Testis (tissue), 3 donors: ENCODE measurements around the gene ZNF791. TPM values are rescaled to one million over a fixed set of nuclear protein-coding genes. Genes with fewer than 3 reads are reported as not detected.

Experiments used
- DNase-seq: peaks from one replicate; pipeline ENCODE4 v3.0.0-alpha.2; 2019
- H3K27ac ChIP-seq, 2 donors: fragments of 200-600 bp; sonication (generic); one replicate each; pipeline ENCODE4 v1.5.1; 2019
- H3K27me3 ChIP-seq: fragments of 200-600 bp; sonication (generic); one replicate; pipeline ENCODE4 v1.5.1; 2019
- H3K36me3 ChIP-seq: fragments of 200-600 bp; sonication (generic); one replicate; pipeline ENCODE4 v1.5.1; 2017; ENCODE audit warnings: low read depth; ENCODE audit errors: missing control alignments
- H3K4me1 ChIP-seq: fragments of 200-600 bp; sonication (generic); one replicate; pipeline ENCODE4 v1.5.1; 2019
- H3K4me3 ChIP-seq, 2 donors: fragments of 200-600 bp; sonication (generic); one replicate each; pipeline ENCODE4 v1.5.1; 2017 to 2019
- H3K9me3 ChIP-seq: fragments of 200-600 bp; sonication (generic); one replicate; pipeline ENCODE4 v1.5.1; 2017
- CTCF ChIP-seq, 3 experiments: fragments of 450-650 bp in 2 of 3; fragments of 200-600 bp in 1 of 3; sonication (generic) in 1 of 3; IDR thresholded peaks; one replicate each; pipeline ENCODE4 v1.5.1; 2016 to 2019; ENCODE audit warnings: antibody characterized with exemption in 3 of 3, mild to moderate bottlenecking in 2 of 3, moderate library complexity in 1 of 3
- POLR2A ChIP-seq: fragments of 450-650 bp; IDR thresholded peaks from one replicate; pipeline ENCODE4 v1.6.1; 2017; ENCODE audit warnings: antibody characterized with exemption, mild to moderate bottlenecking, moderate library complexity
- WGBS, 2 donors: methylation state at CpG; one replicate each; pipeline ENCODE4 v1.1.5; 2018; 5-methylcytosine and 5-hydroxymethylcytosine counted together
- intact Hi-C: fragments of 100-400 bp; cut with DNase I; formaldehyde crosslinking; loops from one replicate; pipeline ENCODE4 v1.15.1; 2023; ENCODE audit warnings: low total_unique reads
- polyA plus RNA-seq: library from polyadenylated mRNA; stranded (reverse); fragments of 350-450 nt; fragmentation: Illumina TruSeq; extraction: RNeasy Lipid Tissue Mini Kit (QIAGEN cat#74804); gene quantifications from one replicate; pipeline ENCODE4 v1.2.3, GENCODE V29; 2014; ENCODE audit warnings: low read depth, low replicate concordance; ENCODE audit not compliant: insufficient read depth
- total RNA-seq, 2 donors: library from RNA; depleted of rRNA; stranded (reverse); fragments of >200 nt; gene quantifications; one replicate each; pipeline ENCODE4 v1.2.3, GENCODE V29; 2016

ZNF791 gene
- total and polyA plus RNA-seq, 3 donors from 2014 or later = 9.3 to 17.2 (median 16.1) TPM

- TF ChIP-seq POLR2A = no peak
- TF ChIP-seq CTCF (IDR thresholded peaks at IDR 0.05) = peak in 1 of 3 experiments; percentile 8
Observed at GRCh38 chr19:12648088-12648487, 37.4 kb downstream of the ZNF791 start.

GRCh38 chr19:12649941-12650340 is 39.2 kb downstream of the ZNF791 start:
- no peaks in the 10 kb centered on the region for H3K36me3 ChIP-seq
- no peaks in the 10 kb centered on the region for H3K9me3 ChIP-seq
- 88 to 93% methylated on average over 9 to 10 of the region's 10 CpGs for WGBS, 2 donors
- TF ChIP-seq CTCF (IDR thresholded peaks at IDR 0.05) (no peak), POLR2A (no peak)
- intact Hi-C loops = no loop called here
- no peak overlapping the region for H3K4me3 ChIP-seq
- peaks cover 2% of the 10 kb centered on the region for H3K4me1 ChIP-seq
- no peaks in the 10 kb centered on the region for H3K27me3 ChIP-seq
- DNase-seq = no peak
- H3K27ac ChIP-seq = no peak overlapping the region

More at GRCh38 chr19:12648088-12648487, 37.4 kb downstream of the ZNF791 start:
- Histone ChIP-seq H3K4me3 (peak overlapping the region; percentile 21 to 26), H3K36me3 (no peaks in the 10 kb centered on the region), H3K27me3 (no peaks in the 10 kb centered on the region), H3K4me1 (peaks cover 2% of the 10 kb centered on the region), H3K27ac (no peak overlapping the region), H3K9me3 (no peaks in the 10 kb centered on the region)
- DNase-seq = no peak
- intact Hi-C loops = no loop called here
- WGBS, 2 donors = 7 to 28% methylated on average over 15 to 26 of the region's 29 CpGs

GRCh38 chr19:12652219-12652618 is 41.5 kb downstream of the ZNF791 start:
- no peak for DNase-seq
- Histone ChIP-seq H3K4me1 (peaks cover 2% of the 10 kb centered on the region), H3K9me3 (no peaks in the 10 kb centered on the region), H3K36me3 (no peaks in the 10 kb centered on the region), H3K27me3 (no peaks in the 10 kb centered on the region), H3K27ac (no peak overlapping the region), H3K4me3 (no peak overlapping the region)
- TF ChIP-seq CTCF (IDR thresholded peaks at IDR 0.05) = no peak
- intact Hi-C loops = no loop called here
- WGBS, 2 donors = 97 to 99% methylated on average over 6 of the region's 6 CpGs

GRCh38 chr19:12655546-12655945 is 44.8 kb downstream of the ZNF791 start:
- H3K4me1 ChIP-seq = no peaks in the 10 kb centered on the region
- WGBS, 2 donors = 84 to 89% methylated on average over 8 of the region's 8 CpGs
- H3K4me3 ChIP-seq = no peak overlapping the region
- no peak overlapping the region for H3K27ac ChIP-seq
- intact Hi-C loops = no loop called here
- H3K9me3 ChIP-seq = no peaks in the 10 kb centered on the region
- TF ChIP-seq POLR2A (no peak), CTCF (IDR thresholded peaks at IDR 0.05) (no peak)
- no peak for DNase-seq
- no peaks in the 10 kb centered on the region for H3K36me3 ChIP-seq
- H3K27me3 ChIP-seq = no peaks in the 10 kb centered on the region

- peak; percentile 82 for DNase-seq
- intact Hi-C loops = no loop called here
- no peaks in the 10 kb centered on the region for H3K9me3 ChIP-seq
- H3K27ac ChIP-seq = no peak overlapping the region
- no peaks in the 10 kb centered on the region for H3K4me1 ChIP-seq
- no peaks in the 10 kb centered on the region for H3K27me3 ChIP-seq
- 46 to 60% methylated on average over 43 to 50 of the region's 50 CpGs for WGBS, 2 donors
- TF ChIP-seq POLR2A (no peak), CTCF (IDR thresholded peaks at IDR 0.05) (no peak)
- H3K36me3 ChIP-seq = no peaks in the 10 kb centered on the region
- H3K4me3 ChIP-seq = peak overlapping the region; percentile 36 to 43
Observed at GRCh38 chr19:12656899-12657571, 46.3 kb downstream of the ZNF791 start.
